A549 treated with CORT108297 at 1 μM for 4 hours (cell line): Measurements from ENCODE around the gene SERTAD2. TPM values are rescaled to one million over a fixed set of nuclear protein-coding genes. Genes with fewer than 3 reads are reported as not detected.

ENCODE experiments used
- total RNA-seq: library from RNA; stranded (reverse); fragments of 200-300 nt; extraction: Qiagen RNA extraction; gene quantifications from 5 replicates; pipeline ENCODE4 v1.2.3, GENCODE V29; 2022

The SERTAD2 gene, protein sequence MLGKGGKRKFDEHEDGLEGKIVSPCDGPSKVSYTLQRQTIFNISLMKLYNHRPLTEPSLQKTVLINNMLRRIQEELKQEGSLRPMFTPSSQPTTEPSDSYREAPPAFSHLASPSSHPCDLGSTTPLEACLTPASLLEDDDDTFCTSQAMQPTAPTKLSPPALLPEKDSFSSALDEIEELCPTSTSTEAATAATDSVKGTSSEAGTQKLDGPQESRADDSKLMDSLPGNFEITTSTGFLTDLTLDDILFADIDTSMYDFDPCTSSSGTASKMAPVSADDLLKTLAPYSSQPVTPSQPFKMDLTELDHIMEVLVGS
- 10.8 to 14.3 TPM (median 13.8 TPM) in 5 replicates for total RNA-seq

DNA sequence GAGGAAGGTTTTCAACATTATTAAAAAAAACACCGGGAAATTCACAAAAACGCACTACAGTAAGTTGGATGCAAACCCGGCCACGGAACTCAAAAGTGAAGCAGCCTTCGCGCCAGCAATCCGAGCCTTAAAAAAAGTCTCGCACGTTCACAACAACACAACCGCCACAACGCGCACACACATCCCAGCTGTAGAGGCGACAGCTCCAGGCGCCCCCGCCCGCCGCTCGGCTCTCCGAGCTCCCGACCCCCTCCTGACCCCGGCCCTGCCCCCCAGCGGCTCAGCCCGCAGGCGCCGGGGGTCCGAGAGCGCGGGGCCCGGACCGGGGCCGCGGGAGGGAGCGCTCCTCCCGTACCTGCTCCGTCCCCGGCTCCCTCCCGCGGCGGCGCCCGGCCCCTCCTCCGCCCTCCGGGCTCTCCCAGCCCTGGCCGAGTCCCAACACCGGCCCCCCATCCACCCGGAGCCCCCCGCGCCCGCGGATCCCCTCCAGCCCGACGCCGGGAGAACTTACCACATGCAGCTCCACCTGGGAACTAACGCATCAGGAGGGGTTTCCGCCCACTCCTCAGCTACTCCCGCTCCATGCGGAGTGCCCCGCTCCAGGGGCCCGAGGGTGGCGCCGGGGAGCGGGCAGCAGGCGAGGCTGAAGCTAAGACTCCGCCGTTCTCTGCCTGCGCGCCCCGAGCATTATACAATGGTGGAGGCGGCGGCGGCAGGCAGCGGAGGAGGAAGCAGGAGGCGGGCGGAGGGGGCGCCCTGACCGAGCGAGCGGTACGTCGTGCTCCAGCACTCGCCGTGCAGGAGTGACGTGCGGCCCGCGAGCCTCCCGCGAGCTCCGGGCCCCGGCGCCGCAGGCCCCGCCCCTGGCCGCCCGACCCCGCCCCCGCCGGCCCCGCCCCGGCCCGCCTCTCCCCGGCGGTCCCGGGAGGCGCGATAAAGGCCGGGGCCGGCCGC is at the start of gene SERTAD2:
SERTAD2 (minus strand) TSS at position 805 of the 954 bp plus-strand sequence. CDS start 17,042 bp downstream, outside the sequence.

Other genes starting within 250 kb of the SERTAD2 start
- 7.7 to 10.8 TPM (median 8.7 TPM) in 5 replicates for gene LGALSL, start 199.8 kb downstream of the SERTAD2 start, total RNA-seq
- 22.8 to 26.9 TPM (median 24.0 TPM) in 5 replicates for gene AFTPH, start 129.6 kb downstream of the SERTAD2 start, total RNA-seq